Retina (tissue), 1 donor: Measurements from ENCODE around the gene BMP2.

ENCODE experiments used
- DNase-seq: peaks from one replicate; pipeline ENCODE4 v3.0.0-alpha.2; 2016

Gene BMP2

GRCh38 chr20:6768228-6769140 is 998 bp downstream of the BMP2 start:
- no peak for DNase-seq

- DNase-seq = peak; percentile 62
Measured at GRCh38 chr20:6769903-6770785, 2.7 kb downstream of the BMP2 start.

- no peak for DNase-seq
Measured at GRCh38 chr20:6770786-6771100, 3.3 kb downstream of the BMP2 start.

GRCh38 chr20:6780433-6781190 is 13.1 kb downstream of the BMP2 start:
- DNase-seq = no peak

- DNase-seq = no peak
Measured at GRCh38 chr20:6783752-6784151, 16.3 kb downstream of the BMP2 start.

- no peak for DNase-seq
Measured at GRCh38 chr20:6784210-6784631, 16.7 kb downstream of the BMP2 start.

- DNase-seq = no peak
Measured at GRCh38 chr20:6784767-6785166, 17.3 kb downstream of the BMP2 start.

- DNase-seq = no peak
Measured at GRCh38 chr20:6786548-6786947, 19.1 kb downstream of the BMP2 start.

- DNase-seq = no peak
Measured at GRCh38 chr20:6792789-6793188, 25.3 kb downstream of the BMP2 start.

- no peak for DNase-seq
Measured at GRCh38 chr20:6802227-6802626, 34.7 kb downstream of the BMP2 start.

- DNase-seq = no peak
Measured at GRCh38 chr20:6806275-6806674, 38.8 kb downstream of the BMP2 start.

- no peak for DNase-seq
Measured at GRCh38 chr20:6811262-6812035, 44.0 kb downstream of the BMP2 start.

- DNase-seq = no peak
Measured at GRCh38 chr20:6812530-6812929, 45.0 kb downstream of the BMP2 start.

GRCh38 chr20:6814945-6815344 is 47.5 kb downstream of the BMP2 start:
- no peak for DNase-seq

GRCh38 chr20:6818033-6818808 is 50.7 kb downstream of the BMP2 start:
- no peak for DNase-seq

- no peak for DNase-seq
Measured at GRCh38 chr20:6819599-6819998, 52.1 kb downstream of the BMP2 start.

- no peak for DNase-seq
Measured at GRCh38 chr20:6824401-6824800, 56.9 kb downstream of the BMP2 start.

- no peak for DNase-seq
Measured at GRCh38 chr20:6827472-6827871, 60.0 kb downstream of the BMP2 start.

GRCh38 chr20:6828794-6829423 is 61.4 kb downstream of the BMP2 start:
- DNase-seq = peak; percentile 56

GRCh38 chr20:6829510-6830116 is 62.1 kb downstream of the BMP2 start:
- DNase-seq = no peak
